ENCODE data around the gene GAREM1. TPM values are rescaled to one million over a fixed set of nuclear protein-coding genes. Genes with fewer than 3 reads are reported as not detected.

The GAREM1 gene
- total RNA-seq, 1 donor = 0.86 TPM

- no peak overlapping the region for H3K4me3 ChIP-seq (ENCODE audit: low read depth, low read length)
- no peak for TF ChIP-seq CTCF (IDR thresholded peaks at IDR 0.05; ENCODE audit: insufficient read depth, low read depth, low read length)
- DNase-seq (ENCODE audit: low read depth) = no peak
These were observed 50.5 kb downstream of the GAREM1 start for GRCh38 chr18:32420084-32420750.

- no peak overlapping the region for H3K4me3 ChIP-seq (ENCODE audit: low read depth, low read length)
- DNase-seq (ENCODE audit: low read depth) = no peak
- TF ChIP-seq CTCF (IDR thresholded peaks at IDR 0.05; ENCODE audit: insufficient read depth, low read depth, low read length) = no peak
These were observed 52.5 kb downstream of the GAREM1 start for GRCh38 chr18:32418148-32418547.

GRCh38 chr18:32405588-32405987, 65.1 kb downstream of the GAREM1 start:
- no peak for DNase-seq (ENCODE audit: low read depth)
- no peak for TF ChIP-seq CTCF (IDR thresholded peaks at IDR 0.05; ENCODE audit: insufficient read depth, low read depth, low read length)
- H3K4me3 ChIP-seq (ENCODE audit: low read depth, low read length) = no peak overlapping the region

GRCh38 chr18:32401621-32402020, 69.1 kb downstream of the GAREM1 start:
- DNase-seq (ENCODE audit: low read depth) = no peak
- no peak overlapping the region for H3K4me3 ChIP-seq (ENCODE audit: low read depth, low read length)
- no peak for TF ChIP-seq CTCF (IDR thresholded peaks at IDR 0.05; ENCODE audit: insufficient read depth, low read depth, low read length)

GRCh38 chr18:32393407-32393806, 77.3 kb downstream of the GAREM1 start:
- DNase-seq (ENCODE audit: low read depth) = no peak
- H3K4me3 ChIP-seq (ENCODE audit: low read depth, low read length) = no peak overlapping the region
- no peak for TF ChIP-seq CTCF (IDR thresholded peaks at IDR 0.05; ENCODE audit: insufficient read depth, low read depth, low read length)

- no peak for DNase-seq (ENCODE audit: low read depth)
- no peak for TF ChIP-seq CTCF (IDR thresholded peaks at IDR 0.05; ENCODE audit: insufficient read depth, low read depth, low read length)
- no peak overlapping the region for H3K4me3 ChIP-seq (ENCODE audit: low read depth, low read length)
These were observed 79.6 kb downstream of the GAREM1 start for GRCh38 chr18:32391126-32391525.

- no peak overlapping the region for H3K4me3 ChIP-seq (ENCODE audit: low read depth, low read length)
- no peak for TF ChIP-seq CTCF (IDR thresholded peaks at IDR 0.05; ENCODE audit: insufficient read depth, low read depth, low read length)
- DNase-seq (ENCODE audit: low read depth) = no peak
These were observed 80.8 kb downstream of the GAREM1 start for GRCh38 chr18:32389858-32390257.

Data from fibroblast of villous mesenchyme (primary cell).